HEK293T (cell line): ENCODE data around the gene DPY19L3.

Source experiments
- CTCF ChIA-PET: fragments of 350-600 bp; formaldehyde crosslinking; extraction: SDS; loops from one replicate; lab custom pipeline; 2021; ENCODE audit warnings: antibody characterized with exemption, inconsistent platforms; lab: Yijun Ruan, JAX
- POLR2A ChIA-PET: fragments of 350-600 bp; formaldehyde crosslinking; extraction: SDS; loops from one replicate; lab custom pipeline; 2020; ENCODE audit warnings: antibody characterized with exemption, inconsistent platforms; lab: Yijun Ruan, JAX
- DNase-seq: peaks from one replicate; pipeline ENCODE4 v3.0.0; 2012; ENCODE audit warnings: mixed read lengths; ENCODE audit errors: extremely low spot score
- ARNT ChIP-seq: fragments of 450-650 bp; IDR thresholded peaks from 2 replicates; pipeline ENCODE4 v1.6.1; 2017; ENCODE audit warnings: mild to moderate bottlenecking
- BHLHE40 ChIP-seq: fragments of 450-650 bp; IDR thresholded peaks from 2 replicates; pipeline ENCODE4 v1.6.1; 2016; ENCODE audit warnings: mild to moderate bottlenecking, moderate library complexity, borderline replicate concordance
- CTBP1 ChIP-seq: fragments of 450-650 bp; IDR thresholded peaks from 2 replicates; pipeline ENCODE4 v1.6.1; 2016; ENCODE audit warnings: borderline replicate concordance
- ELF4 ChIP-seq: fragments of 450-650 bp; IDR thresholded peaks from 2 replicates; pipeline ENCODE4 v1.6.1; 2017; ENCODE audit warnings: antibody characterized with exemption
- FOXA1 ChIP-seq: fragments of 450-650 bp; IDR thresholded peaks from 2 replicates; pipeline ENCODE4 v1.6.1; 2016; ENCODE audit warnings: mild to moderate bottlenecking
- FOXK2 ChIP-seq: fragments of 450-650 bp; IDR thresholded peaks from 2 replicates; pipeline ENCODE4 v1.6.1; 2016; ENCODE audit warnings: mild to moderate bottlenecking
- FOXM1 ChIP-seq: fragments of 450-650 bp; IDR thresholded peaks from 2 replicates; pipeline ENCODE4 v1.6.1; 2017; ENCODE audit warnings: mild to moderate bottlenecking, borderline replicate concordance
- HDGF ChIP-seq: fragments of 450-650 bp; IDR thresholded peaks from 2 replicates; pipeline ENCODE4 v1.6.1; 2017; ENCODE audit warnings: antibody characterized with exemption, borderline replicate concordance
- L3MBTL2 ChIP-seq: fragments of 450-650 bp; conservative IDR thresholded peaks from 2 replicates; pipeline ENCODE4 v1.6.1; 2016; ENCODE audit warnings: mild to moderate bottlenecking
- LEF1 ChIP-seq: fragments of 450-650 bp; IDR thresholded peaks from 2 replicates; pipeline ENCODE4 v1.6.1; 2017; ENCODE audit warnings: mild to moderate bottlenecking, borderline replicate concordance
- NFRKB ChIP-seq: fragments of 450-650 bp; IDR thresholded peaks from 2 replicates; pipeline ENCODE4 v1.6.1; 2016; ENCODE audit warnings: mild to moderate bottlenecking, moderate library complexity
- PKNOX1 ChIP-seq: fragments of 450-650 bp; IDR thresholded peaks from 2 replicates; pipeline ENCODE4 v1.6.1; 2016
- SP1 ChIP-seq: fragments of 450-650 bp; IDR thresholded peaks from 2 replicates; pipeline ENCODE4 v1.6.1; 2017
- SUZ12 ChIP-seq: fragments of 450-650 bp; IDR thresholded peaks from 2 replicates; pipeline ENCODE4 v1.6.1; 2016; ENCODE audit warnings: mild to moderate bottlenecking
- TARDBP ChIP-seq: fragments of 450-650 bp; IDR thresholded peaks from 2 replicates; pipeline ENCODE4 v1.6.1; 2016
- ZNF384 ChIP-seq: fragments of 450-650 bp; IDR thresholded peaks from 2 replicates; pipeline ENCODE4 v1.6.1; 2016

DPY19L3 gene

DNA sequence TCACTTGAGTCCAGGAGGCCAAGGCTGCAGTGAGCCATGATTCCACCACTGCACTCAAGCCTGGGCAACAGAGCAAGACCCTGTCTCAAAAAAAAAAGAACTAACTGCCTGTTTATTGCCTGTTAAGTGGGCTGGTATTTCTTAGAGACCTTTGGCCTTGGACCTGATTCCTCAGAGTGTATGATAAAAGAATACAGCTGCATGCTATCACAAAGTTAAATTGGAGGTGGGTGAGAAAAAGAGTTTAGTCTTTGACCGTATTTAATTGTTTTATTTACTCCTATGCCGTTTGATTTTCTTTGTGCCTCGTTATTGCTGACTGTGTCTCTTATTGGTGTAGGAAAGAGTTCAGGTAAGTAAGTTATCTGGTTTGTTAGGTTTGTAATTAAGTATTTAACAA, 25.3 kb upstream of the DPY19L3 start:
- TF ChIP-seq HDGF (no peak), NFRKB (no peak), SP1 (no peak), FOXK2 (no peak), CTBP1 (no peak), ELF4 (no peak), SUZ12 (no peak), ZNF384 (no peak), L3MBTL2 (no peak), TARDBP (no peak), FOXA1 (no peak), BHLHE40 (no peak), PKNOX1 (no peak), FOXM1 (no peak), LEF1 (no peak), ARNT (no peak)
- ChIA-PET CTCF (no interaction called here), POLR2A (no interaction called here)

DNA sequence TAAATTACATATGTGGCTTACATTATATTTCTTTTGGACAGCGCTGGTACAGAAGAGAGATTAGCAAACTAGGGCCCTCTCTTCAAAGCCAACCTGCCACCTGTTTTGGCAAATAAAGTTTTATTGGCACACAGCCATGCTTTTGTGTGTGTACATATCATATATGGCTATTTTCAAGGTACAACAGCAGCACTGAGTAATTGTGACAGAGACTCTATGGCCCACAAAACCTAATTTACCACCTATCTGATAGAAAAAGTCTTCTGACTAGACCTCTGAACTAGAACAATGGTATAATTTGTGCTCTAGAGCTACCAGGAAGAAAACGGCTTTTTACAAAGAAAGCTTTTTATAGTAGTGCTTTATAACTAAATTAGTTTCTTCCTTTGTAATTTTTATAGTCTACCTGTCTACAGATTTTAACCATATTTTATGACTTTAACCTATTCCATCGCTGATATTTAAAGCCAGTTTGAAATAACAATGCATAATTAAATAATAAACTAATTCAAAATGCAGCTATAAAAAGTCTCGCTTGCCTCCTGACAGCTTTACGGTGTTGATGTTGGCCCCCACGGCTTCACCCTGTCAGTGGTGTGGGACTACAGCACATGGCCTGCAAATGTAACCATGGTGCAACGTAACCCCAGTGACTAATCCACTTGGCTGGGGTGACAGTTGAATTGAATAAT, 17.7 kb upstream of the DPY19L3 start:
- ChIA-PET POLR2A (interaction anchor here (0.9 to 2.2 kb wide), 2 partner anchors 14 to 17 kb away, joined by 4 to 18 read pairs; partner anchors contain the start of gene DPY19L3), CTCF (no interaction called here)
- TF ChIP-seq PKNOX1 (peak; percentile 72), LEF1 (no peak)
- DNase-seq = no peak

More for the DNA sequence above, 25.3 kb upstream of the DPY19L3 start:
- no peak for DNase-seq

DNA sequence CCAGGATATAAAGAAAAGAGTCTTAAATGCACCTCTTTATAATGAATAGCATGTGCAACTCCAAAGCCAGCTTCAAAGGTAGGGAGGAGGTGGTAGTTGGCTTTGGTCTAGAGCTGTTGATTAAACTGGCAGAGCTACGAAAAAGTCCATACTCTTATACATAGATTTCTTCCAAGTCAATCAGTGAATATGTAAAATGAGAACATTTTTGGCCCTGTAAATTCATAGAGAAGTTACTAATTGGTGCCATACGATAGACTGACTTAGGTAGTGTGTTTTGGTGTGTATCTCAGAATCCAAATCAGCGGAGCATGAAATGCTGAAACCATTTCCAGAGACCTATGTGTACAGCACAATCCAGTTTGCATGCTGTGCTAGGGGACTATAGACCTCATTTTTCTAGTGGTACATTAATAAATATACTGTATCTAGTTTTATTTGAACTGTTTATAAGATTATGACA, 17.1 kb upstream of the DPY19L3 start:
- CTCF ChIA-PET = no interaction called here
- DNase-seq = no peak
- TF ChIP-seq L3MBTL2 (0 out of 2 replicates have a peak, but pooled peaks have one; percentile 17), FOXK2 (no peak)
- POLR2A ChIA-PET = interaction anchor here (2.2 kb wide), 1 partner anchor 17 kb away, joined by 18 read pairs; the partner anchor contains the start of gene DPY19L3

- no peak for DNase-seq
- TF ChIP-seq SUZ12 = no peak
- no peak for TF ChIP-seq TARDBP
- TF ChIP-seq NFRKB = no peak
- no peak for TF ChIP-seq SP1
- TF ChIP-seq FOXA1 = no peak
- no peak for TF ChIP-seq ZNF384
- no peak for TF ChIP-seq ELF4
- no peak for TF ChIP-seq PKNOX1
- no peak for TF ChIP-seq L3MBTL2
- TF ChIP-seq ARNT = no peak
- ChIA-PET POLR2A (interaction anchor here (1.1 kb wide), 1 partner anchor 12 kb away, joined by 3 read pairs; no protein-coding TSS in a partner anchor), CTCF (no interaction called here)
Observed at GRCh38 chr19:32392901-32393300, 12.7 kb upstream of the DPY19L3 start.

- TF ChIP-seq L3MBTL2 = no peak
- TF ChIP-seq LEF1 = no peak
- no peak for TF ChIP-seq ARNT
- TF ChIP-seq SP1 = no peak
- no peak for TF ChIP-seq HDGF
- TF ChIP-seq NFRKB = no peak
- TF ChIP-seq BHLHE40 = no peak
- no peak for TF ChIP-seq FOXM1
- TF ChIP-seq ZNF384 = no peak
- no peak for TF ChIP-seq ELF4
- TF ChIP-seq TARDBP = no peak
- TF ChIP-seq FOXK2 = no peak
- TF ChIP-seq SUZ12 = no peak
- no peak for TF ChIP-seq CTBP1
- CTCF ChIA-PET = no interaction called here
- POLR2A ChIA-PET = no interaction called here
- no peak for DNase-seq
Observed at GRCh38 chr19:32396046-32396652, 9.4 kb upstream of the DPY19L3 start.

GRCh38 chr19:32397671-32398101, 7.9 kb upstream of the DPY19L3 start:
- TF ChIP-seq NFRKB = no peak
- TF ChIP-seq TARDBP = no peak
- TF ChIP-seq SUZ12 = no peak
- no peak for TF ChIP-seq FOXM1
- TF ChIP-seq SP1 = no peak
- no peak for TF ChIP-seq HDGF
- TF ChIP-seq ZNF384 = no peak
- TF ChIP-seq LEF1 = no peak
- TF ChIP-seq ARNT = no peak
- TF ChIP-seq BHLHE40 = no peak
- TF ChIP-seq CTBP1 = no peak
- TF ChIP-seq FOXK2 = no peak
- no peak for TF ChIP-seq PKNOX1
- TF ChIP-seq L3MBTL2 = no peak
- no peak for TF ChIP-seq FOXA1
- TF ChIP-seq ELF4 = no peak
- POLR2A ChIA-PET = no interaction called here
- no peak for DNase-seq
- CTCF ChIA-PET = no interaction called here
